Mucosa of stomach (tissue), 1 donor: Measurements from ENCODE around the gene KIF26A.
A peak's percentile ranks its signal among the peaks of the same experiment; 100 is the strongest.

ENCODE experiments used
- H3K27me3 ChIP-seq: one replicate; pipeline ENCODE4 v1.7.0; 2013; ENCODE audit warnings: mild to moderate bottlenecking, low read length; ENCODE audit not compliant: control insufficient read depth, insufficient read depth
- H3K36me3 ChIP-seq: one replicate; pipeline ENCODE4 v1.7.0; 2013; ENCODE audit warnings: low read length; ENCODE audit not compliant: control insufficient read depth, insufficient read depth
- H3K4me1 ChIP-seq: one replicate; pipeline ENCODE4 v1.7.0; 2013; ENCODE audit warnings: mild to moderate bottlenecking, low read length; ENCODE audit not compliant: control insufficient read depth, insufficient read depth
- H3K4me3 ChIP-seq: one replicate; pipeline ENCODE4 v1.7.0; 2013; ENCODE audit warnings: low read length
- H3K9ac ChIP-seq: one replicate; pipeline ENCODE4 v1.7.0; 2013; ENCODE audit warnings: mild to moderate bottlenecking, low read length, moderate library complexity
- H3K9me3 ChIP-seq: one replicate; pipeline ENCODE4 v1.7.0; 2013; ENCODE audit warnings: mild to moderate bottlenecking, low read length, moderate library complexity; ENCODE audit not compliant: control insufficient read depth
- donor health status: Pancreatic carcinoma.

KIF26A gene

GRCh38 chr14:104111301-104112112 lies 26.9 kb upstream of the KIF26A start:
- Histone ChIP-seq H3K4me1 (peaks cover 81% of the 10 kb centered on the region), H3K9me3 (no peaks in the 10 kb centered on the region), H3K27me3 (peaks cover 22% of the 10 kb centered on the region), H3K4me3 (no peak overlapping the region), H3K36me3 (no peaks in the 10 kb centered on the region), H3K9ac (no peak overlapping the region)

GRCh38 chr14:104112113-104112505 lies 26.3 kb upstream of the KIF26A start:
- peaks cover 24% of the 10 kb centered on the region for H3K27me3 ChIP-seq
- H3K4me3 ChIP-seq: no peak overlapping the region
- no peaks in the 10 kb centered on the region for H3K9me3 ChIP-seq
- H3K9ac ChIP-seq: no peak overlapping the region
- peaks cover 75% of the 10 kb centered on the region for H3K4me1 ChIP-seq
- no peaks in the 10 kb centered on the region for H3K36me3 ChIP-seq

GRCh38 chr14:104112609-104113571 lies 25.5 kb upstream of the KIF26A start:
- no peak overlapping the region for H3K9ac ChIP-seq
- no peak overlapping the region for H3K4me3 ChIP-seq
- no peaks in the 10 kb centered on the region for H3K36me3 ChIP-seq
- peaks cover 26% of the 10 kb centered on the region for H3K27me3 ChIP-seq
- H3K4me1 ChIP-seq: peaks cover 69% of the 10 kb centered on the region
- H3K9me3 ChIP-seq: no peaks in the 10 kb centered on the region

- H3K9me3 ChIP-seq: no peaks in the 10 kb centered on the region
- H3K9ac ChIP-seq: no peak overlapping the region
- peaks cover 69% of the 10 kb centered on the region for H3K4me1 ChIP-seq
- peaks cover 33% of the 10 kb centered on the region for H3K27me3 ChIP-seq
- H3K36me3 ChIP-seq: no peaks in the 10 kb centered on the region
- H3K4me3 ChIP-seq: no peak overlapping the region
Measured at GRCh38 chr14:104113631-104114420, 24.6 kb upstream of the KIF26A start.

- no peak overlapping the region for H3K9ac ChIP-seq
- peaks cover 64% of the 10 kb centered on the region for H3K4me1 ChIP-seq
- H3K36me3 ChIP-seq: no peaks in the 10 kb centered on the region
- H3K27me3 ChIP-seq: peaks cover 37% of the 10 kb centered on the region
- H3K9me3 ChIP-seq: no peaks in the 10 kb centered on the region
- no peak overlapping the region for H3K4me3 ChIP-seq
Measured at GRCh38 chr14:104114421-104115130, 23.8 kb upstream of the KIF26A start.

GRCh38 chr14:104115131-104115600 lies 23.2 kb upstream of the KIF26A start:
- H3K4me3 ChIP-seq: no peak overlapping the region
- H3K27me3 ChIP-seq: peaks cover 40% of the 10 kb centered on the region
- H3K9me3 ChIP-seq: no peaks in the 10 kb centered on the region
- H3K4me1 ChIP-seq: peaks cover 58% of the 10 kb centered on the region
- no peak overlapping the region for H3K9ac ChIP-seq
- no peaks in the 10 kb centered on the region for H3K36me3 ChIP-seq

GRCh38 chr14:104115691-104116287 lies 22.6 kb upstream of the KIF26A start:
- Histone ChIP-seq H3K4me3 (peak overlapping the region; percentile 41), H3K4me1 (peaks cover 52% of the 10 kb centered on the region), H3K27me3 (peaks cover 40% of the 10 kb centered on the region), H3K36me3 (no peaks in the 10 kb centered on the region), H3K9ac (peak overlapping the region; percentile 95), H3K9me3 (no peaks in the 10 kb centered on the region)

- peaks cover 37% of the 10 kb centered on the region for H3K27me3 ChIP-seq
- H3K9me3 ChIP-seq: no peaks in the 10 kb centered on the region
- H3K4me1 ChIP-seq: peaks cover 47% of the 10 kb centered on the region
- peak overlapping the region; percentile 95 for H3K9ac ChIP-seq
- H3K36me3 ChIP-seq: no peaks in the 10 kb centered on the region
- peak overlapping the region; percentile 41 for H3K4me3 ChIP-seq
Measured at GRCh38 chr14:104116288-104116755, 22.1 kb upstream of the KIF26A start.

- peak overlapping the region; percentile 41 for H3K4me3 ChIP-seq
- H3K36me3 ChIP-seq: no peaks in the 10 kb centered on the region
- peaks cover 37% of the 10 kb centered on the region for H3K27me3 ChIP-seq
- peak overlapping the region; percentile 95 for H3K9ac ChIP-seq
- peaks cover 41% of the 10 kb centered on the region for H3K4me1 ChIP-seq
- no peaks in the 10 kb centered on the region for H3K9me3 ChIP-seq
Measured at GRCh38 chr14:104116756-104117340, 21.5 kb upstream of the KIF26A start.

GRCh38 chr14:104117341-104118005 lies 20.9 kb upstream of the KIF26A start:
- no peaks in the 10 kb centered on the region for H3K9me3 ChIP-seq
- H3K9ac ChIP-seq: peak overlapping the region; percentile 5
- H3K4me3 ChIP-seq: peak overlapping the region; percentile 46
- peaks cover 35% of the 10 kb centered on the region for H3K4me1 ChIP-seq
- H3K27me3 ChIP-seq: peaks cover 37% of the 10 kb centered on the region
- H3K36me3 ChIP-seq: no peaks in the 10 kb centered on the region
